Measurements from ENCODE around the gene C1QL3.

Gene C1QL3

DNA sequence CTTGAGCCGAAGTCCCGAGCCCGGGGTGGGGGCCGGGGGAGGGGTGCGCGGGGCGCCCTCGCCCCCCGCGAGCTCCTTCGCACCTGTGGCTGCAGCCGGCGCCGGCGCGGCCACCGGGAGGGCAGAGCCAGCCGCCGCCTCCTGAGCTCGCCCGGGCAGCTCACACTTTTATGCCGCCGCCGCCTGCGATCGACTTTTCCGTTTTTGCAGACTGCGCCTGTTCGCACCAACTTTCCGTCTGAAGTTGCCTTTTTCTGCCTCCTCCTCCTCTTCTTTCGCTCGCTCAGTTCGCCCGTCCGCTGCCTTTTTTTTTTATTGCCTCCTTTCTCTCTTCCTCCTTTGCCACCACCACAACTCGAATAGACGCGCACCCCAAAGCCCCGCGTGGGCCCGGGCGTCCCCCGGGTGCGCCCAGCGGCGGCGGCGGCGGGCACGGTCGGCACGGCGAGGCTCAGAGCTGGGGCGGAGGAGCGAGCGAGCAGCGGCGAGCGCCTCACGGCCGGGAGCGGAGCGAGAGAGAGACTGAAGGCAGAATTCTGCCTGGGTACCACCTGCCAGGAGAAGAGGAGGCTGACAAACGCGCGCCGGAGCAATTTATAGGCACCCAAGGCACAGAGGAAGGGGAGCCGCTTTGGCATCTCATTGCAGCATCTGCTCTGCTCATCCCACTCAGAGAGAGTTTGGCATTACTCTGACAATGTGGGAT, at the start of gene C1QL3:
TSS of gene C1QL3 (minus strand) at position 569 of the 706 bp plus-strand sequence. CDS start 814 bp downstream, outside the sequence.
- peak; percentile 64 for DNase-seq (ENCODE audit: low spot score)

DNA sequence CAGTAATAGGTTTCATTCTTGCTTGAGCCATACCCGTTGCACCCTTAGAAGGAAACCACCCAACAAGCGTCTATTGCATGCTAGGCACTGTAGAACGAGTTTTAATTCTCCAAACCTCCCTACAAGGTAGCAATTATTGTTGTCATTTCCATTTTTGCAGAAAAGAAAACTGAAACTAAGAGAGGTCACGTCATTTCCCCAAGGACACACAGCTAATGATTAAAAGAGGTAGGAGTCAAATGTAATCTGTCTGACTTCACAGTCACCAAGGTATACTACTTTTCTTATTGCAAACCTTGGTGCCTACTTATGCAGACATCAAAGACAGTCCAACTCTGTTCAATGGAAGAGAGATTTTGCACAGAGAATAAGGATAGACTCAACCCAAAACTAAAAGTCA, 49.1 kb upstream of the C1QL3 start:
- no peak for DNase-seq (ENCODE audit: low spot score)

DNA sequence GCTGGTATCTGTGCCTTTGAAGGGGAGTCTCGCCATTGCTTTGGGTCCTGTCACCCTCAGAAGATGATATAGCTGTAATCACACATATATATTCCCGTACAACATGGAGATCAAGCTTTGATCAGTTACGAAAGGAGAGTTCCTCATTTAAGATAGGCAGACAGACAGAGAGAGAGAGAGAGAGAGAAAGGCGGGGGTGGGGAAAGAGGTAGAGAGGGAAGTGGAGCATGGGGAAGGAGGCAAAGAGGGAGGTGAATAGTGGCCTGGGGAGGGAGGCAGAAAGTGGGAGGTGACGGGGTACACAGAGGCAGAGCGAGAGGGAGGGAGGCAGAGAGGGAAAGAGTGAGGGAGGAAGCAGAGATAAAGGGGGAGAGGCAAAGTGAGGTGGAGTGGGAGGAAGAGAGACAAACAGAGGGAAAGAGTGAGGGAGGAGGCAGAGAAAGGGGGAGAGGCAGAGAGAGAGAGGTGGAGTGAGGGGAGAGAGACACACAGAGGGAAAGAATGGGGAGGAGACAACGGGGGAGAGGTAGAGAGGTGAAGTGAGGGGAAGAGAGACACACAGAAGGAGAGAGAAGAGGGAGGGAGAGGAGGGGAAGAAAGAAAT, 44.6 kb upstream of the C1QL3 start:
- DNase-seq (ENCODE audit: low spot score): no peak

DNA sequence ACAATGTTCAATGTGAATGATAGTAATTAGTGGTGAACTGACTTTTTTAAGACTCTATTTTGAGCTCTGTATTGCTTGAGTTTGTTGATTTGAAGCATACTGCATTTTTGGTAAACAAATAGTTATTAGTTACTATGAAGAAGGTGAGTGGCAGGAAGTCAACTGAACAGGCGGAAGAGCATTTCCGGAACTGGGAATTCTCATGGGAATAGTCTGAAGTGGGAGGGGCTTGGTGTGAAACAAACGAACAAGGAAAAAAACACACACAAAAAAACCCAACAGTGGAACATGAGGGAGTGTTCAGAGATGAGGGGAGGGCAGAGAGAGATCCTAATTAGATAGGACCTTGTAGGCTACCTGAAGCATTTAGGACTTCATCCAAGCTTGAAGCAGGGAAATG, 43.9 kb upstream of the C1QL3 start:
- no peak for DNase-seq (ENCODE audit: low spot score)

DNA sequence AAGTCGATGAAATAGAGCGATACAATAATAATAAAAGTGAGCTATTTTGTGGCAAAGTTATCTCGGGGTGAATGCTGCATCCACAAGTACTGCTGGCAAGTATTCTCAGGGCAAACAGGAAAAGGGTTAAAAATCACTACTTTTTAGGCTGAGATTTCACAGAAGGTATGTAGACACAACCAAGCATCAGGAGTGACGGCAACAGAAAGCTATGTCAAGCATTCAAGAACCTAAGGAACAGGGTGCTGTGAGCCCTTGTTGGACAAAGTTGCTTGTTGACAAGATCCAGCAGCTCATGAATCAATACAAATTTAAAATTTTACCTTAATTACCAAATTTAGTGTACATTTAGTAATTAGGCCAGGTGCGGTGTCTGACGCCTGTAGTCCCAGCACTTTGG, 41.2 kb upstream of the C1QL3 start:
- no peak for DNase-seq (ENCODE audit: low spot score)

DNA sequence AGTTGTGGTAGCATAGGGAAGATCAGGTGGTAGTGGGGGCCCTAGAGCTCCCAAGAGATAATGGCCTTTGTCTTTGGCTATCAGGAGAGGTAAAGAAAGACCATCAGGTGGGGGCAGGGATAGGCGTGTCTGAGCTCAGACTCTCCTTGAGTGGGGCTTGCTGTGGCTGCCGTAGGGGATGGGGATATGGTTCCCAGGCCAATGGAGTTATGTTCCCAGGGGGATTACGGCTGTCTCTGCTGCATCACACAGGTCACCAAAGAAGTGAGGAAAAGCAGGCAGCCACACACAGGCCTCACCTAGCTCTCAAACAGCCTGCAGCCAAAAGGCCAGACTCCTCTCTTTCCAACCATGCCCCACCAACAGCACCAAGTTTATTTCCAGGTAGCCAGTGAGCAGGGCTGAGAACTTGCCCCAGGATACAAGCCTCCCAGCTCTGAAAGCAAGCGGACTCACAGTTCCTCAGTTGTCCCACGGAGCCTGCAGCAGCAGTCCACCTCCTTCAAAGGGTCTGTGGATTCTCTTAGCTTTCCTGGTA, 37.6 kb upstream of the C1QL3 start:
- DNase-seq (ENCODE audit: low spot score): no peak

DNA sequence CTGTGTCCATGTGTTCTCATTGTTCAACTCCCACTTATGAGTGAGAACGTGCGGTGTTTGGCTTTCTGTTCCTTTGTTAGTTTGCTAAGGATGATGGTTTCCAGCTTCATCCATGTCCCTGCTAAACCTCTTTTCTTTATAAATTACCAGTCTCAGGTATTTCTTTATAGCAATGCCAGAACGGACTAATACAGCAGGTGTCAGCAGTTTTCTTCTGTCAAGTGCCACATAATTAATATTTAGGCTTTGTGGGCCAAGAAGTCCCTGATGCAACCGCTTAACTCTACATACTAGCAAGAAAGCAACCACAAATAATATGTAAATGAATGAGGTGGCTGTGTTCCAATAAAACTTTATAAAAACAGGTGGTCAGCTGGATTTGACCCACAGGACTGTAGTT, 26.3 kb upstream of the C1QL3 start:
- no peak for DNase-seq (ENCODE audit: low spot score)

DNA sequence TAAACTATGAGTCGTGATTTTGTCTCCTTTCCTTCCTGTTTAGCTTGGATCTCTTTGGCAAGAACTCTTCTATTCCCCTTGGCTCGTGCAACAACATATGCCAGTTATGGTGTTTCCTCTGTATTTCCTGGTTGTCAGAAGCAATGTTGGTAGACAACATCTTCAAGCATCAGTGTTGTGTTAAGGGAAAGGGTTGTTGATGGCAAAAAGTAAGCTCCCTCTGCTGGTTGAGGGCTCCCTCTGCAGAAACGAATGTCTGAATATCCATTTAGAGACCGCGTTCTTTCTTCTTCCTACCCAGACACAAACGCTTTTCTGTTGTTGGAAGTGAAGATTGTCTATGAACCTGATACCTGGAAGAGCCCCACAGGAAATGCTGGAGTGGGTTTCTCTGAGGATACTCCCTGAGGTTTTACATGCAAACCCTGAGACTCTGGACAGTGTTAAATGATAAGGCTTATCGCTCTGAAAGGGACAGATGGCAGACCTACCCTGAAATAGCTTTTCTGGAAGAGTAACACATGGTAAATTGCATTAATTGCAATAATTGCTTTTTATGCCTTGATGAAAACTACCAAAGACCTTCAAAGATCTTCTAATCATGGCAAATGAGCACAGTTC, 23.5 kb upstream of the C1QL3 start:
- DNase-seq (ENCODE audit: low spot score): peak; percentile 78

DNA sequence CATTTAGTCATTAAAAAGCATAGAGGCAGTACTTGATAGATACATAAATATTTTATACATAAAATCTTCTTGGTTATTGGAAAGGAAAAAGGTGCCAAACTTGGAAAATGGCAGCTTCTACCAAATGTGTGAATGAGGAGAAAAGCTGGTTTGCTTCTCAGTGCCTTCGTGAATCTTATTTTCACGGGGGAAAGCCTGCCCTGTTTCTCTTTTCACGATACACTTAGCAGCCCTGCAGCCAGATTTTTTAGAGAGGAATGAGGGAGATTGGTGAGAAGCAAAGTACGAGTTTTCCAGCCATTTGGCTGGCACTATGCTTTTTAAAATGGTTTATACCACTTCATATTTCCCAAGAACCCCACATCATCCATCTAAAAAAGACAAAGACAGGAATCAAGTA, 22.9 kb upstream of the C1QL3 start:
- DNase-seq (ENCODE audit: low spot score): no peak

DNA sequence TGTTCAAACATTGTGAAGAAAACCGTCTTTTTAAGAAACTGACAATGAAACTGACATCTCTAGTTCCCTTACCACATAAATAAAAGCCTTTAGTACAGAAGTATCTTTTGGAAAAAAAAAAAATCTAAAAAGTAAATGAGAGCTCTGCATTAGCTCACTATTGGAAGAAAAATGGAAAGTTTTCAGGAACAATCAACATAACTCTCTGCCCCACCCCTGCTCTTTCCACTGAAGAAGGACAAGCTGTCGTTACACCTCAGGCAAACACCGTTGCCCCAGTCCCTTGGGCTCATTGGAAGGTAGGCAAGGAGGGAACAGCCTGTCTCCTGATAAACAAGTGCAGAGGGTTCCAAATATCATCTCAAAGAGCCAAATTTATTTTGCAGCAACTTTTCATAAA, 22.4 kb upstream of the C1QL3 start:
- no peak for DNase-seq (ENCODE audit: low spot score)

DNA sequence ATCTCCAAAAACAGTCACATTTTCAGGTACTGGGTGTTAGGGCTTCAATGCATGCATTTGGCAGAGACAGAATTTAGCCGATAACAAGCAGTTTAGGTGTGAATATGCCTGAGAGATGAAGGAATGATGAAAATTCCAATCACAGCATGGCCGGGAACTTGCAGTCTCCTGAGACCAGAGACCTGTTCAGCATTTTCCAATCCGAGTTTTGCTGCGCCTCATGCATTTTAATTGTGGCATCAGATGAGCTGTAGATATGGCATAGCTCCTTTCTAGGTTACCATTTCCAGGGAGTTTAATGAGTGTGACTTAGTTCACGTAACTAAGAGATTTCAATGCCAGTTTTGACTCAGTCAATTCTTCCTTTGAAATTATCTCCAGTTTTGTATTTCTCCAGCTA, 14.5 kb upstream of the C1QL3 start:
- DNase-seq (ENCODE audit: low spot score): no peak

DNA sequence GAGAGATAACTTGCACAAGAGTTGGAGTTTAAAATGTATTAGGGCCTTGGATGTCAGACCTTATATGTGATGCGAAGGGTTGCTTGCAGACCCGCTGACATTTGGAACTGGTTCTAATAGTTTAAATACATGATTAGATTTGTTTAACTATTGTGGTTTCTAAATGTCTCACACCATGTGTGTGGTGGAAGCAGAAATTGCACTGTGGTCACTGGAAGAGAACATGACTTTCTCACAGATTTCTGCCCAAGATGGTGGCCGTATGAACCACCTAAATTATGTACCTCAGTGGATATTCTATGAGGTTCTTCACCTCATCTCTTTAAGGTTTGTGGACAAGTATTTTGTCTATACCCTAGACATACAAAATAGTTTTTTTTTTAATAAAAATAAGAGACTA, 8.2 kb upstream of the C1QL3 start:
- no peak for DNase-seq (ENCODE audit: low spot score)

DNA sequence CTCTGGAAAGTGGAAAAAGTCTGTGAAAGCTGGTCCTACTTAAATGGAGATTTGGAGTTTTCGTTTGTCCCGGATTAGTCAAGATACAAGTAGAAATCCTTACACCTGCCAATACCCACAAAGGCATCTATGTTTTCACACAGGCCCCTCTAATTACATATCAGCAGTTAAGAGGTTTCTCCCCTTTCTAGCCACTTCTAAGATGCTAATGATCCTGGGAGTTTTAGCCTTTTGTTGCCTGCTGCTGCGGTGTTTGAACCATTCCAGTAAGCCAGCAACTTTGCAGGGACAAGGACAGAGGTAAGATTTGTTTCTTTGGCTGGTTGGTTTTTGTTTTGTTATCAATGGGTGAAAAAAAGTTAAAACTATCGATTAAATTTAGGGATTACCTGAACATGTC, 5.8 kb upstream of the C1QL3 start:
- DNase-seq (ENCODE audit: low spot score): no peak

DNA sequence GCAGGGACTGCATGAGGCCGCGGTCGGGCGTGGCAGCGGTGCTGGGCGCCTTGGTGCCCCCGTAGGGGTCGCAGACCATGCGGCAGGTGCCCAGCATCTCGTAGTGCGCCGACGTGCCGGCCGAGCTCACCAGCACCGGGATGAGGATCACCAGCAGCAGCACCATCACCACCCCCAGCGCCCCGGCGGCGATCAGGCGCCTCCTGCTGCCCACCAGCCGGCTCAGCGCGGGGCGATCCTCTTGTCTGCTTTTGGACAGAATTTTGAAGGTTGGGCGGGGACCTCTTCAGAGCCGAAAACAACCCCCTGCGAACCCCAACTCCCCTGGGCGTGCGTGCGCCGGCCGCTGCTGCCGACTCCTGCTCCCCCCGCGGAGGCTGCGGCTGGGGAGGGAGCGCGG, 779 bp downstream of the C1QL3 start:
- DNase-seq (ENCODE audit: low spot score): no peak

DNA sequence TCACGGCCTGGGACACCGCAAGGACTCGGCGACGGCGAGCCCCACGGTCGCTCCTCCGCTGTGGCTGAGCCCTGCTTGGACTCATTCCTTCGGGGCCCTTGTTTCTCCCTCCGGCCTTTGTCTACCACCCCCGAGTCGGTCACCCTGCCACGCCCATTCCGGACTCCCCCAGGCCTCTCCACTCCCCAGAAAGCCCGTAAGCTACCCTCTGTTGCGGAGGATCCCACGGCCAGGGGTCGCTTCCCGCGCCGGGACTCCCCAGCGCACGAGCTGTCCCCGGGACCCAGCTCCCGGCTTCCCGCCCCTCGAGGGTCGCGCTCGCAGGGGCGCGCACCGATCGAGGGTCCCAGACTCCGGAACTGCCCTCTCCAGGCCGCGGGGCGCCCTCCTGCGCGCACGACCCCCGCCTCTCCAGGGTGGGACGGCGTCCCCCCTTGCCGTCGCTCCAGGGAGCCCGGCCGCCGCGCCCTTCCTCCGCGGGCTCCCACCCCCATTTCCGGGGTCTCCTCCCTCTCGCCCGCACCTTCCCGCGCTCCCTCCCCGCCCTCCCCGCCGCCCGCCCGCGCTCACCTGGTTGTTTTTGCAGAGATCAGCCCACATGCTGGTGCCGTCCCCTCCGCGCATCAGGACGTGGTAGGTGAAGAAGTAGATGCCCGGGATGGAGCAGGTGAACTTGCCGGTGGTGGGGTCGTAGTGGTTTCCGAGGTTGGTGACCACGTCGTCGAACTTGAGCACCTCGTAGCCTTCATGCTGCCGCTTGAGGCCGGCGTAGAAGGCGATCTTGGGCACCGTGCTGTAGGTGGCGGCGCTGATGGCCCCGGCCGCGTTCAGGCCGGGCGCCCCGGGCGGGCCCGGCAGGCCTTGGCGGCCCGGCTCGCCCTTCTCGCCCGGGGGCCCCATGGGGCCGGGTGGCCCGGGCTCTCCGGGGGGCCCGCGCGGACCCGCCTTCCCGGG, 1.5 kb downstream of the C1QL3 start:
- DNase-seq (ENCODE audit: low spot score): no peak

DNA sequence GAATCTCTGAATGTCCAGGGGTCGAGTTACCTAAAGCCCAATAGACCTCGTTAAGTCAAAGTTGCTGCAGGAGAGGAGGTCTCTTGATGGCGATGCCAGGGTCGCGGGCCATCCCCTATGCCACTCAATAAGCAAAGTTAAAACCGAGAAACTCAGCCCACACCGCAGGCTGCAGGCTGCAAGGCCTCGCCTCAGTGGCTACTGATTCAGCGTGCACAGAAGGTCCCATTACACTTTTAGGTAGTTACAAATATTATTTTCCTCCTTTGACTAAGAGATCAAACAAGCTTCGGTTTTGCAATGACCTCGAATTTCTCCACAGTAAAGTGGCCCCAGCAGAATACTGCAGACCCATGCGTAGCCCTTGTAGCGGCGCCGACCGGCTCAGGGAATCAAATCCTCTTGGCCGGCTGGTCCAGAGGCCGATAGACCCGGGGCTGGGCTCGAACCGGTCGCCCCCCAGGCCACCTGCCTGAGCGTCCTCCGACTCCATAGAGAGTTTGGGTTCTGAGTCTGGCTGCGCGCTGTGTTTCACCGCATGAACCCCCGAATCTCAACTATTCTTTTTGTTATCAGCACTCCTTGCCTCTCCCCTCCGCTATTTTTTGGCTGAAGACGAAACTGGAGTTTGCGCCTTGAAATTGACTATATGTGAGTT, 2.3 kb downstream of the C1QL3 start:
- DNase-seq (ENCODE audit: low spot score): peak; percentile 40

DNA sequence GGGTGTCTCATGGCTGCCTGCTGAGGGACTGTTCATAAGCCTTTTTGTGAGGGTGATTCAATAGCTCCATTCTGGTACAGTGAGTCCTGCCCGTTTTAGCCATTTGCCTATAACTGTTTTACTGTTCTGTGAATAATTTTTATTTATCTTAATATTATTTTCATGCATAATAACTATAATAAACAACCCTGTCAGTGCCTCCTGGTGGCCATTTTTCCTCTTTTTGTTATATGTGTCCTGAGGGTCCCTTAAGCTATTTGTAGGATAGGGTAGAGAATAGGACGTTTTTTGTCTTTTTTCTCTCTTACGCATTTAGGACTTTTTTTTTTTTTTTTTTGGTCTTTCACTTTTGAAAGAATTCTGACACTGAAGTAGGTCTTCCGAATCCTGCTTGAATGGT, 2.9 kb downstream of the C1QL3 start:
- DNase-seq (ENCODE audit: low spot score): peak; percentile 51

DNA sequence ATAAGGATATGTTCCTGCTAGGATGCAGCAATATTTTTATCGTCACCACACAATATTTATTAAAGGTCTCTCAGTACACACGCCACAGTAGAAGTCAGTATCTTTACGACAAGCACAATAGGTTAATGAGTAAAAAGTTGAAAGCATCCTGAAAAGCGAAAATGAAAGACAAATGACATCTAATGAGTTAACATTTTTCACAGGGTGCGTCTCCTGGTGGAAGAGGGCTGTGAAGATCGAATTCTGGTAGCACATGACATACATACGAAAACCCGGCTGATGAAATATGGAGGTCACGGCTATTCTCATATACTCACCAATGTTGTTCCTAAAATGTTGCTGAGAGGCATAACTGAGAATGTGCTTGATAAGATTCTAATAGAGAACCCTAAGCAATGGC, 10.8 kb downstream of the C1QL3 start:
- DNase-seq (ENCODE audit: low spot score): no peak

DNA sequence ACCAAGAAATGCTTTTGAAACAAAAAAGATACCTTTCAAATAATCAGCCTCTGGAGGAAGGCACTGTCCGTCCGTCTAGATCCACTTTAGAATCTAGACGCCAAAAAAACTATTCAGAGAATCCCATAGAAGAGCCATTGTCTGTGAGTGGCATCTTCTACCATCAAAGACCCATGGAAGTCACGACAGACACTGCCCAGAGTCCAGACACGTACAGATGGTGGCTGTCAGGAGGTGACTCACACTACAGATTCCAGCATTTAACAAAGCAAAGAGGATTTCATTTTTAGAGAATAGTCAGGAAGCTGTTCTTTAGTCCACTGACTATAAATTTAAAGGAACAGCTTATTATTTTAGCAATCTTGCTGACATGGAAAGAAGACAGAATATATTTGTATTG, 11.7 kb downstream of the C1QL3 start:
- no peak for DNase-seq (ENCODE audit: low spot score)

DNA sequence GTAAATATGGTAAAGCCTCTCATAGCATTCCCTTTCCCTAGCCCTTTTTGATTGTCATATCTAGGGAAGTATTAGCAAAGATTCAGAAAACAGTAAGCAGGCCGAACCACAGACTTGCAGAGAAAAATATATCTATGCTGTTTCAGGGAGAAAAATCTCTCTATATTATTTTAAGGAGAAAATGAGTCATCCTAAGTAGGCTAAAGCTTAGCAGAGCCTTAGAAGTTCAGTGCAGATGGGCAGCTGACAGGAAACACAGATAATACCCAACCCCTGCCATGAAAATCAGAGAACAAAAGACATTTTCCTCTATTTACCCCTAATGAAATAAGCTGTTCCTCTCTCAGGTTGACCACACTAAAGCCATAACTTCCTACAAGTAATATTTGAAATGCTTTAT, 16.5 kb downstream of the C1QL3 start:
- DNase-seq (ENCODE audit: low spot score): no peak

DNA sequence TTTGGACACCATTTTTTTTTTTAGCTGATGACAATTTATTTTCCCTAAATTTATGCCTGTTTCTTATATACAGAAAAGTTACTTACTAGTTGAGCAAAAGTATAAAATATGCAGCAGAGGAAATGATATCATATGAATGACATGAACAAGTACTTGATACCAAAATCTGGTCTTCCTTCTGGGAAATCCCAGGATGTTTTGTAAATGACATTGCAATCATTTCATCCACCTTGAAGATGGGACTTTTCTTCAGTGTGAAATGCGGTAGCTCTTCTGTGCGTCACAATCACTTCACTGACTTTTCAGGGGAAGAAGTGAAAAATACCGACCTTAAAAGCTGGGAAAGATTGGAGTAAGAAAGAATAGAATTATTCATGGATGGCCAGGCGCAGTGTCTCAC, 23.8 kb downstream of the C1QL3 start:
- no peak for DNase-seq (ENCODE audit: low spot score)
